ENCODE data around the gene ZEB2. TPM values are rescaled to one million over a fixed set of nuclear protein-coding genes. Genes with fewer than 3 reads are reported as not detected.
A peak's percentile ranks its signal among the peaks of the same experiment; 100 is the strongest.

The ZEB2 gene
- total RNA-seq, 1 experiment from 2014 or later, result 1.2 TPM

DNA sequence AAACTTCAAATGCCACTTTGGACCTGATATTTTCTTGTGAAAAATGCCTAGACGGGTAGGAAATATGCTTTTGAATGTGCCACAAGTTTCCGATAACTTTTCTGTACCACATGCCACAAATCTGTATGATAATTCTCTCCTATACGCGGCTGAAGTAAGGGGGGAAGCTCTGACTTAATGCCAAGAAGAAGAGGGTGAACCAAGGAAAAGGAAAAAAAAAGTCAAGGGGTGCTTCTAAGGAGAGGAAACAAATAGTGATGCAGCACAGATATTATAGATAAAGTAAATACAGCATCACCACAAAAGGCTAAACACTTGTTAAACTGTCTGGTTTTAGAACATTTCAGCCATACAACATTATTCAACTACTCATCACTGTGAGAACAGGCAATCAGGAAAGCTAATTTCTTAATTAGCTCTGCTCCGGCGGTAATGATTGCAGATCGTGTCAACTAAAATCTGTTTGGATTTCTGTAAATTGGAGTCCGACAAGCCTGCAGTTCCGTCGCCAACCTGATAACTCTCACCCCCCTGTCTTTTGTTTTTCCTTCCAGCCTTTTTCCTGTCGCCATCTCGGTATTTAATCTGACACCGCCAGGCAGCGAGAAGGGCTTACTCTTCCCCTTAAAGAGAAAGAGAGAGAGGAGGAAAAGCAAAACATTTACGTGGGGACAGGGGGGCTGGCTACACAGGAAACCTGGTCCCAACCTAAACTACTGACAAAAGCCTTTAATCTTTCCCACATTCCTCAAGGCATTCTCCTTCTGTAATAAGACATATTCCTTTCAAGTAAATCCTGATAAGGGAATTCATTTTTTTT lies 67.5 kb downstream of the ZEB2 start:
- Histone ChIP-seq H3K4ac (ENCODE audit: low read depth, low read length) (no peak overlapping the region), H3K9ac (ENCODE audit: extremely low read depth, insufficient read length, low read length) (no peak overlapping the region), H3K9me3 (ENCODE audit: control insufficient read depth, low read depth, low read length) (no peaks in the 10 kb centered on the region), H4K5ac (ENCODE audit: insufficient read length, low read depth, low read length) (no peak overlapping the region), H3K79me1 (ENCODE audit: insufficient read depth, low read depth, low read length, poor library complexity, severe bottlenecking) (no peaks in the 10 kb centered on the region), H2AFZ (ENCODE audit: low read length) (peak overlapping the region; percentile 84), H4K91ac (ENCODE audit: insufficient read length, low read depth, low read length) (no peak overlapping the region), H2BK120ac (ENCODE audit: low read depth, low read length, poor library complexity, severe bottlenecking) (no peak overlapping the region), H3K23ac (ENCODE audit: insufficient read length, low read depth, low read length) (no peak overlapping the region), H2BK12ac (ENCODE audit: insufficient read length, low read depth, low read length) (no peak overlapping the region), H3K27ac (ENCODE audit: insufficient read length, low read depth, low read length) (no peak overlapping the region), H4K20me1 (ENCODE audit: control insufficient read depth, insufficient read depth, insufficient read length) (no peaks in the 10 kb centered on the region), H3K4me2 (ENCODE audit: insufficient read depth, insufficient read length, low read length) (peak overlapping the region; percentile 3), H4K8ac (replicated peaks; ENCODE audit: insufficient read length, low read depth, low read length) (no peak overlapping the region), H2BK20ac (ENCODE audit: low read depth, low read length, poor library complexity, severe bottlenecking) (no peak overlapping the region), H3K18ac (ENCODE audit: insufficient read length, low read depth, low read length) (no peak overlapping the region), H3K56ac (ENCODE audit: insufficient read length, low read depth, low read length) (no peak overlapping the region), H3K4me1 (ENCODE audit: insufficient read depth, low read length) (peaks cover 7% of the 10 kb centered on the region; the same call in 1 of the 2 replicates), H3T11ph (ENCODE audit: low read length) (no peak overlapping the region), H3K79me2 (ENCODE audit: insufficient read depth, low read length) (no peaks in the 10 kb centered on the region), H2AK5ac (ENCODE audit: insufficient read length, low read length) (no peak overlapping the region), H2BK15ac (ENCODE audit: low read depth, low read length) (no peak overlapping the region), H3K27me3 (ENCODE audit: insufficient read depth, low read length) (no peaks in the 10 kb centered on the region; the same call in 1 of the 2 replicates), H3K23me2 (ENCODE audit: insufficient read length, low read depth, low read length, poor library complexity, severe bottlenecking) (no peaks in the 10 kb centered on the region), H3K14ac (ENCODE audit: insufficient read depth, low read length) (no peak overlapping the region), H2BK5ac (ENCODE audit: insufficient read length, low read length) (no peak overlapping the region)
- Mint-ChIP-seq H3K9me3 (peaks cover 0 to 1% of the 10 kb centered on the region in 2 experiments; a peak in 1 of 5 replicates), H3K4me1 (peaks cover 42 to 49% of the 10 kb centered on the region in 2 experiments), H3K27me3 (ENCODE audit: low read depth) (peaks cover 19% of the 10 kb centered on the region), H3K27ac (peak overlapping the region in 1 of 3 experiments; percentile 20; a peak in 1 of 7 replicates), H3K36me3 (ENCODE audit: insufficient read depth in 1 of 3, low read depth in 3 of 3) (peaks cover 0 to under 1% (median under 1%) of the 10 kb centered on the region in 3 experiments; a peak in 2 of 7 replicates), H3K4me3 (peak overlapping the region; percentile 16 to 44; a peak in 4 of 5 replicates)
- whole genome bisulfite sequencing (ENCODE audit: extremely low coverage, insufficient read length, low lambda C conversion rate), result no CpG with 5 or more reads among the region's 15 CpGs
- DNase-seq, result peak; percentile 55
- peak; percentile 50 for TF ChIP-seq CTCF (conservative IDR thresholded peaks at IDR 0.05)

Data from H9 (cell line).